ENCODE results near the gene WDR11.

The WDR11 gene

DNA sequence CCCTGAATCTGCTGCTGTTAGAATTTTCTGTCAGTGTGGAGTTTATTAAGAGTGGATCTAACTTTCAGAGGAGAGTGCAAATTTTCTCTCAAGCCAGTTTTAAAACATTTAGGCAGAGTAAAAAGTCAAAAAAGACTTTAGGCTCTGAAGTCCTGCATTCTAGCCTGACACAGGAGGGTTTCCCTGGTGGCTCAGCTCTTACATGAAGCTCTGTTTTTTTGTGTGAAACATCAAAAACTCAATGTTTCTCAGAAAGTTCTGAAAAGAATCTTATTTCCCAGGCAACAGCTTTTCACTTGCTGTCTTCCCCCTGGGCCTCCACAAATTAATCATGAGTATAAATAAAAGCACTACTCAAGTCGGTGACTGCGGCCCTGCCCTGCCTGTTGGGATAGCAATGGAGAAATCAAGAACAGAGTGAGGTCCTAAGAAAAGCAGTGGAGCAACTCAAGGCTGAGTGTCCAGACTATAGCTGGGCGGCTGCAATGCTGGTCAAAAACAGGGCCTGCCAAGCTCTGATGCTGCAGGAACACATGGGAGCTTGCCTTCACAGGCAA lies 22.3 kb upstream of the WDR11 start:
- no peak for TF ChIP-seq ZNF274 (IDR thresholded peaks at IDR 0.05; ENCODE audit: low read depth, low read length)
- H3K4me3 ChIP-seq (ENCODE audit: low read length), result no peak overlapping the region

DNA sequence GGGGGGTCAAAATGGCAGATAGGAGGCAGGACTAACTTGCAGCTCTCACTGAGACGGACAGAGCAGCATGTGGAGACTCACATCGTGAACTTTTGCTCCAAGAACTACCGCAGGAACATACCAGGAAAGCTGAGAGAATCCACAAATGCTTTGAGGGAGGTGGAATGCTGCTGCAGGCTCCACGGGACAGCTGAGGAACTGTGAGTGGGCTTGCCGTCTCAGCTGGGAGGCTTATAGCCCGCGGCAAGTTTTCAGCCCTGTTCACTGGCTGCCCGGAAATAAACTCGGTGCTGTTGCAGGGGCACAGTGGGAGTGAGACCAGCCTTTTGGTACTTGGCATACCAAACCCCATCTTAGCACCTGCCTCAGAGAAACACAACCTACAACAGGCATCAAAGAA lies 19.1 kb upstream of the WDR11 start:
- TF ChIP-seq ZNF274 (IDR thresholded peaks at IDR 0.05; ENCODE audit: low read depth, low read length), result no peak
- no peak overlapping the region for H3K4me3 ChIP-seq (ENCODE audit: low read length)

DNA sequence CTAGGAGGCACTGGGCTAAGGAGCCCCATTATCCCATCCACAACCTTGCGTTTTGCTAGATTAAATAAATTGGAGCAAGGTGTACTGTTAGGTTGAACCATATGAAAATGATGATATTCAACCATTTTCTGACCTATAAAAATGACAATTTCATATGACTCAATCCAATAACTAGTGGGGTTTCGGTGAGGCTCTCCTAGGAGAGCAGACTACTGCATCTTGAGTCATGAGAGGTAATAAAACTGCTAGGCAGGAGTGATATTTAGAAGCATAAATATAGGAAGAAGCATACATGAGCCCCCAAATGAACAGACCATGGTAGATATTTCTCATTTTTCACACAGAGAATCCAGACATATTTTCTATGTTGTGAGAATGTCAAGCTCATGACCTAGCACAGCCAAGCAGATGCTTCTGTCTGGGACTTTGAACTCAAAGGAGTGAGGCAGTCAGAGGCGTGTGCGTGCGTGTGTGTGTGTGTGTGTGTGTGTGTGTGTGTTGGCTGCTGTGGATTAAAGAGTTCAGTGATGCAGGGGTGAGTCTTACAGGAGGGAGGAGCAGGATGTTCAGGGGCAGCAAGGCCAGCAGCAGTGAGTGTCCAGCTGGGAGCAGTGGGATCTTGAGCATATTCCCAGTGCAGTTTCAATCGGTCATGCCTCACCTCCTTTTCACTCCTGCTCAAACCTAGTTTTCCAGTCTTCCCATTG lies 17.8 kb upstream of the WDR11 start:
- TF ChIP-seq ZNF274 (IDR thresholded peaks at IDR 0.05; ENCODE audit: low read depth, low read length), result no peak

DNA sequence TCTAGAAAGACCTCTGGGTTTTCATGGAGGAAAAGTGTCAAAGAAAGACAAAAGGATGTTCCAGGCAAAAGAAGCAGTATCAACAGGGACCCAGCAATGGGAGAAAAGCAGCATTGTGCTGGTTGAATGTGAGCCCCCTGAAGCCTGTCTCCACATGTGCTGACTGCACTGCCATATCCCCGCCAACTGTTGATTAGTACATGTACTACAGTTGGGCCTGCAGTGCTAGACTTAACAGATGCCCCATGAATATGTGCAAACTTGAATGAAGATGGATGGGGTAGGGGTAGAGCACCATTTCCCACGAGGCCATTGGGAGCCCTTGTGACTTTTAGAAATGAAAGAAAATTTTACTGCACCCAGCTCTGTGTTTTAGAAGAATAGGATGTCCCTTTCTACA lies 15.6 kb upstream of the WDR11 start:
- no peak for TF ChIP-seq ZNF274 (IDR thresholded peaks at IDR 0.05; ENCODE audit: low read depth, low read length)

More for the DNA sequence above, 17.8 kb upstream of the WDR11 start:
- no peak overlapping the region for H3K4me3 ChIP-seq (ENCODE audit: low read length)

DNA sequence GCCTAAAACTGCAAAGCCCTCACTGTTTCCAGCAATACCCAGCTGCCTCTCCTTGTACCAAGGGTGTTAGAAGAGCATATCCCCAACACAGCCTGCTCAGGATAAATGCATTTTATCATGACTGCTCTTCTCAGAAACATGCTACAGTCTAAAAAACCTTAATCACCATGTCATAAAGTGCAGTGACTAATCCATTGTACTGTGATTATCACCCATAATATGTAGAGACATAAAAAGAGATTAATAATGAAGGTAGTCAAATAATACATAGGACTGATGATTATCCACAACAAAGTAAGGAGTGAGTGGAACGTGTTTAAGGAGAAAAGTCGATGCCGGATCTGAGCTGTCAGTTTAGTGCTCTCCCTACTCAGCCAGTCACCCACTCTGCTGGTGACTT lies 12.2 kb upstream of the WDR11 start:
- H3K4me3 ChIP-seq (ENCODE audit: low read length), result no peak overlapping the region
- TF ChIP-seq ZNF274 (IDR thresholded peaks at IDR 0.05; ENCODE audit: low read depth, low read length), result no peak

More for the DNA sequence above, 15.6 kb upstream of the WDR11 start:
- no peak overlapping the region for H3K4me3 ChIP-seq (ENCODE audit: low read length)

DNA sequence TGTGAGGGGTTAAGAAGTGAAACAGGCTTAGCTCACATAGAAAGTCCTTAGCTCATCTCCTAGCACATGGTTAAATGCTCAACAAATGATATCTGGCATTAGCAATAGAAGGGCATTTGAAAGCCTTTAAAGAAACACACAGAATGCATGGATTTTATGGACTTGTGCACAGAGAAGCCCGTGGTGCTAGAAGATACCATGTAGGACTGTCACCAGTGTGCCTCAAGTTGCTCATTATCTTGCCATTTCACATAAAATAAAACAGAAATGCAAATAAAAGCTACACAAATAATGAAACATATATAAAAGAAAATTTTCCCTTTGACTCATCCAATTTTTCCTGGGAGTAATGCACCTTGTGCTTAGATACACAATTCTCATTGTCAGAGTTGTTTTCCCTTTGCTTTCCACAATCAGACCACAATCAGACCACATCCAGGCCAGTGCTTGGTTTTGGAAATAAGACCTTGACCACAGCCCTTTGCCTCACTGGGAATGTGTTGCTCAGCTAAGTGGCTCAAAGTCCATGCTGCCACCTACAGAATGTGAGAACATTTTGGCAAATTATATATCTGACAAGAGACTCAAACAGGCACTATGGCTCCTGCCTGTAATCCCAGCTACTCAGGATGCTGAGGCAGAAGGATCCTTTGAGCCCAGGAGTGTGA lies 9.5 kb upstream of the WDR11 start:
- H3K4me3 ChIP-seq (ENCODE audit: low read length), result no peak overlapping the region
- no peak for TF ChIP-seq ZNF274 (IDR thresholded peaks at IDR 0.05; ENCODE audit: low read depth, low read length)

DNA sequence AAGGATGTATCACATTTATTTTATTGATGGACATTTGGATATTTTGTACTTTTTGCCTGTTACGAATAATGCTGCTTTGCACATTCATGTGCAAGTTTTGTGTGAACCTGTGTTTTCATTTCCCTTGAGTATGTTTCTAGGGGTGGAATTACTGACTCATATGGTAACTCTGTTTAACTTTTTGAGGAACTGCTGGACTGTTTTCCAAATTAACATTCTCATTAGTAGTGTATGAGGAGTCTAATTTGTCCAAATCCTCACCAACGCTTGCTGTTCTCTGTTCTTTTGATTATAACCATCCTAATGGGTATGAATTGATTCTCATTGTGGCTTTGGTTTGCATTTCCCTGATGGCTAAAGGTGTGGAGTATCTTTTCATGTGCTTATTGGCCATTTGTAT lies 3.2 kb downstream of the WDR11 start:
- H3K4me3 ChIP-seq (ENCODE audit: low read length), result no peak overlapping the region
- no peak for TF ChIP-seq ZNF274 (IDR thresholded peaks at IDR 0.05; ENCODE audit: low read depth, low read length)

DNA sequence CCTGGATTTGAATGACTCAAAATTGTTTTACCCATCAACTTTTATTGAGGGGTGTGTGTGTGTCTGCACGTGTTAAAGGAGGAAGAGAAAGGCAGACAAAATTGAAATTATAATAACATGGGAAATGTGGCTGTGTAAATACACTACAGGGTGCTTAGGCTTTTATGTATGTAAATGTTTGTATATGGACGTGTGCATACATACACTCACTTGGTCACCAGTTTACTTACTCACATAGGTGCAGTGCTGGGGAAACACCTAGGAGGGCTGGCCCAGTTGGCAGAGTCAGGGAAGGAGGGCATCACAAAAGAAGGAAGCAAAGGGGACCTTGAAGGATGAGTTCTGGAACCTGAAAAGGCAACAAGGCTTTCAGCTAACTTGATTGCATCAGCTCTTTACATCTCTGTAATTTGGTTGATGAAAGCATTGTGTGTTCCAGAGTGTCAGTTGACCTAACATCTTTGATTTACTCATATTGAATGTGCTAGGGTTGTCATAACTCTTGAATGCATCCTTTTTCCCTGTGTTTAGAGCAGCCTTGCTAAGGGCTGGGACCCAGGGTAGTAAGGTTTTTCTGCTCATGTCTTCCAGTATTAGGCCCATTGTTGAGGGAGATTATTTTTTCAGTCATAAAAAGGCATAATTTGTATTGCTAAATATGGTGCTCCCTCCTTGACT lies 10.2 kb downstream of the WDR11 start:
- TF ChIP-seq ZNF274 (IDR thresholded peaks at IDR 0.05; ENCODE audit: low read depth, low read length), result no peak
- H3K4me3 ChIP-seq (ENCODE audit: low read length), result no peak overlapping the region

DNA sequence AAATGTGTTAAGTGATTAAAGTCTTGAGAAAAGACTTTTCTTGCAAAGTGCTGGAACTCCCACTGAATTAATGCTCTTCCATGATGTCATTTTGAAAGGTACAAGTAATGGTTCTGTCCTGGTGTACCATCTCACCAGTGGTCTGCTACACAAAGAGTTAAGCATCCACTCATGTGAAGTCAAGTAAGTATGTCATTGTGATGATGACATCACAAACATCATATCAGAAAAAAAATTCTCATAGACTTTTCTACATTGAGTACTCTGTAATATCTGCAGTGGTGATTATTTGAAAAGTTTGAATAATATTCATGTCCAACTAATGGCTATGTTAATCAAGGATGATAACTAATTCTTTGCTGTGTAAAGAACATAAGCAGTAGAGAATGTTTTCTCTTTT lies 22.6 kb downstream of the WDR11 start:
- TF ChIP-seq ZNF274 (IDR thresholded peaks at IDR 0.05; ENCODE audit: low read depth, low read length), result no peak
- H3K4me3 ChIP-seq (ENCODE audit: low read length), result no peak overlapping the region

DNA sequence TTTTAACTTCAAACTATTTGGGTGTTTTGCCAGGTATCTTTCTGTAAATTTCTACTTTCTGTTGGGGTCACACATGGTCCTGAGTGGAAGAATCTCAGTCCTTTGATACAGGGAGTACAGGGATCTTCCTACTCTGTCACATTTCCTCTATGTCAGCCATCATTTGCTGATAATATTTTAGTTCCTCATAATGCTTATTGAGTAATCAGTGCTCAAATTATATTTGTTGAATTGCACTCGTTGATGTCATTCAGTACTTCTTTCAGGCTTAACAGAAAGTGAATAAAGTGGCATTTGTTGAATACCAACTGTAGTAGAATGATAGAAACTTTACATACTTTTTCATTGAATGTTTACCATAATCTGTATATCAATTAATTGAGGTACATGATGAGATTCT lies 31.9 kb downstream of the WDR11 start:
- no peak for TF ChIP-seq ZNF274 (IDR thresholded peaks at IDR 0.05; ENCODE audit: low read depth, low read length)
- no peak overlapping the region for H3K4me3 ChIP-seq (ENCODE audit: low read length)

DNA sequence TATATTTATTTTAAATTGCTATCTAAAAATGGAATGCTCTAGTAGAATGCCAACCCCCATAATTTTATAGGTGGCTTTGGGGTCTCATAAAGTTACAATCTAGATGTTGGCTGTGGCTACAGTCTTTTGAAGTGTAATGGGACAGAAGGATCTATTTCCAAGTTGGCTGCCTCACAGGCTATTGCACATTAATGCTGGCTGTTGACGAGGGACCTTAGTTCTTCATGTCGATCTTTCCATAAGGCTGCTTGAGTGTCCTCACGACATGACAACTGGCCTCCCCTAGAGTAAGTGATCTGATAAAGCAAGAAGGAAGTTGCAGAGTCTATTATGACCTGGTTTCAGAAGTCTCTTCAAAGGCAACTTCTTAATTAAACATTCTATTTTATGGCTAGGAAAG lies 36.3 kb downstream of the WDR11 start:
- no peak for TF ChIP-seq ZNF274 (IDR thresholded peaks at IDR 0.05; ENCODE audit: low read depth, low read length)
- H3K4me3 ChIP-seq (ENCODE audit: low read length), result no peak overlapping the region

DNA sequence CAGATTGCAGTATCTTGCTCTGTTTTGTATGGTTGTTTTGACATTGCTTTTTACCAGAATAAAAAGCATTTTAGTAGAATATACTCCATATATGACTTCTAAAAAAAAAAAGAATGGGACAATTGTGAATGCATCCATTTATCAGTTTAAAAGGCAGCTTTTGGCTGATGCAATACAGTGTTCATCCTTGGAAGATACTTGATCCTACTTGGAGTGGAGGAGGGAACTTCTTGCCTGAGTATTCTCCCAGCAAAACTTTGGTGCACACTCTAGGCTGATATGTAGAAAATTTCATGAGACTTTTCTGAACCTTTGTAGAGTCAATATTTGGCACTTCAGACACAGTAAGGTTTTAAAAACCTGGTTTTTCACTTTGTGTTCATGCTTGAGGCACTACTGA lies 40.2 kb downstream of the WDR11 start:
- no peak for TF ChIP-seq ZNF274 (IDR thresholded peaks at IDR 0.05; ENCODE audit: low read depth, low read length)
- H3K4me3 ChIP-seq (ENCODE audit: low read length), result no peak overlapping the region

DNA sequence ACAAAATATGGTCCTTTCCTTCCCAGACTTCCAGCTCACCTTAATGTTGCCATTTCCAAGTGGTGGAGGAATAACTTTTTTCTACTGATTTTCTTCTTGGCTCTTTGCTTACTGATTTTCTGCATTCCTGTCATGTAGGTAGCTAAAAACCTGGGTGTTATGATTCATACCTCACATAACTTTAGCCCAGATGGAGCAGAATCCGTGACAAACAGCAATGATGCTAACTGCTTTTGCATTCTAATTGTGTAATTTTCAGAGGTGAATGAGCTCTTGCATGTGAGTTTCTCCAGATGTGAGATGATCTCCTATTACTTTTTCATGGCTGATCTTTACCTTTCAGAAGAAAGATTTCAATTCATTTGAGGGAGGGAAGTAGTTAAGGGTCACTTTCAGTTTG lies 43.4 kb downstream of the WDR11 start:
- no peak for TF ChIP-seq ZNF274 (IDR thresholded peaks at IDR 0.05; ENCODE audit: low read depth, low read length)
- no peak overlapping the region for H3K4me3 ChIP-seq (ENCODE audit: low read length)

DNA sequence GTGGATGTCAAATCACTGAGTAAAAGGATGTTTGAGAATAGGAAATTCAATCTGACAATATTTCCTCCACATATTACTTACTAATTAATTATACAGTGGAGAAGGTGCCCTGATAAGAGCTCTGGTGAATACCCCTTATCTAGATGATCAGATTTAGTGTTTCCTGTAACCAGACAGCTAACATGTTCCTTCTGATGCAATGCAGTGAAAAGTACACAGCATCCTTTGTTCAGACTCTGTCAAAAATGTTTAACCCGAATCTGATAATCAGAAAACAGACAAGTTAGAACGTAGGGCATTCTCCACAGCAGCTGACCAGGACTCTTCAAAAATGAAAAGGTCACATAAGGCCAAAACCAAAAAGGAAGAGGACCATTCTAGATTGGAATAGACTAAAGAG lies 46.2 kb downstream of the WDR11 start:
- TF ChIP-seq ZNF274 (IDR thresholded peaks at IDR 0.05; ENCODE audit: low read depth, low read length), result no peak
- H3K4me3 ChIP-seq (ENCODE audit: low read length), result no peak overlapping the region

DNA sequence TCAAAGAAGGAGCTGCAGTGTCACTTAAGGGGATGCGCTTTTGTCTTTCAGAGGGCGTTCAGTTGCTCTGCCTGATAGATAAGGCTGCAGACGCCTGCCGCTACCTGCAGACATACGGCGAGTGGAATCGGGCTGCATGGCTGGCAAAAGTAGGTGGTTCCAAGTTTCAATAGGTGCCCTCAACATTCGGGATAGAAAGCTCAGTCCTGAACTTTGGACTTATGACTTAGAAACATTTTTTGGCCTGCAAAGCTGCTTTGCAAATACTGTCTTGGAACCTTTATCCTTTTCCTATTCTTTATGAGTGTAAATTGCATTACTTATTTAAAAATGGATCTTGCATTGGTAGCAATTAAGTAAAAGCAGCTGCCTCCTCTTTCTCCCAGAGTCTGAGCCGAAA lies 54.1 kb downstream of the WDR11 start:
- H3K4me3 ChIP-seq (ENCODE audit: low read length), result no peak overlapping the region
- TF ChIP-seq ZNF274 (IDR thresholded peaks at IDR 0.05; ENCODE audit: low read depth, low read length), result no peak

Data from GM08714 (cell line).